ENCODE measurements around the gene ZNF648. TPM values are rescaled to one million over a fixed set of nuclear protein-coding genes. Genes with fewer than 3 reads are reported as not detected.

ZNF648 gene
- total and polyA plus RNA-seq, 12 donors: 0.09 TPM; not detected in 11

DNA sequence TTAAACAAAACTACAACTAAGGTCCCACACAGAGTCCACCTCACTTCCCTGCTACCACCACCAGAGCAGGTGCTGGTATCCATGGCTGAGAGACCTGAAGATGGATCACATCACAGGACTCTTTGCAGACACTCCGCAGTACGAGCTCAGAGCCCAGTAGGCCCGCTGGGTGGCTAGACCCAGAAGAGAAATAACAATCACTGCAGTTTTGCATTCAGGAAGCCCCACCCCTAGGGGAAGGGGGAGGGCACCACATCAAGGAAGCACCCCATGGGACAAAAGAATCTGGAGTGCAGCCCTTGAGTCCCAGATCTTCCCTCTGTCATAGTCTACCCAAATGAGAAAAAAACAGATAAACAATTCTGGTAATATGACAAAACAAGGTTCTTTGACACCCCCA lies 56.9 kb downstream of the ZNF648 start:
- peak; percentile 11 to 13 for DNase-seq

More for the DNA sequence above, 56.9 kb downstream of the ZNF648 start:
- peak overlapping the region in 2 of 10 donors; percentile 8 to 10 for H3K4me3 ChIP-seq
- H3K9me3 ChIP-seq: peaks cover 0 to 30% (median 5%) of the 10 kb centered on the region in 11 donors
- H3K27me3 ChIP-seq: peaks cover 0 to 5% (median 0%) of the 10 kb centered on the region in 7 donors
- 69 to 79% methylated on average over 3 of the region's 3 CpGs for WGBS, 2 donors
- no peaks in the 10 kb centered on the region for H3K36me3 ChIP-seq
- TF ChIP-seq, protein P1, sequence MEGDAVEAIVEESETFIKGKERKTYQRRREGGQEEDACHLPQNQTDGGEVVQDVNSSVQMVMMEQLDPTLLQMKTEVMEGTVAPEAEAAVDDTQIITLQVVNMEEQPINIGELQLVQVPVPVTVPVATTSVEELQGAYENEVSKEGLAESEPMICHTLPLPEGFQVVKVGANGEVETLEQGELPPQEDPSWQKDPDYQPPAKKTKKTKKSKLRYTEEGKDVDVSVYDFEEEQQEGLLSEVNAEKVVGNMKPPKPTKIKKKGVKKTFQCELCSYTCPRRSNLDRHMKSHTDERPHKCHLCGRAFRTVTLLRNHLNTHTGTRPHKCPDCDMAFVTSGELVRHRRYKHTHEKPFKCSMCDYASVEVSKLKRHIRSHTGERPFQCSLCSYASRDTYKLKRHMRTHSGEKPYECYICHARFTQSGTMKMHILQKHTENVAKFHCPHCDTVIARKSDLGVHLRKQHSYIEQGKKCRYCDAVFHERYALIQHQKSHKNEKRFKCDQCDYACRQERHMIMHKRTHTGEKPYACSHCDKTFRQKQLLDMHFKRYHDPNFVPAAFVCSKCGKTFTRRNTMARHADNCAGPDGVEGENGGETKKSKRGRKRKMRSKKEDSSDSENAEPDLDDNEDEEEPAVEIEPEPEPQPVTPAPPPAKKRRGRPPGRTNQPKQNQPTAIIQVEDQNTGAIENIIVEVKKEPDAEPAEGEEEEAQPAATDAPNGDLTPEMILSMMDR (IDR thresholded peaks at IDR 0.05): no peak
- intact Hi-C loops (cut with DNase I): no loop called here
- peak in 5 of 8 donors; percentile 36 to 67 (median 49) for ATAC-seq
- H3K27ac ChIP-seq: peak overlapping the region in 9 of 10 donors; percentile 30 to 86 (median 60)
- H3K4me1 ChIP-seq: peaks cover 0 to 20% (median 7%) of the 10 kb centered on the region in 9 donors
